ENCODE data around the gene RNF17.

- TF ChIP-seq CTCF (IDR thresholded peaks at IDR 0.05) (no peak), POLR2A (IDR thresholded peaks at IDR 0.05) (no peak)
Observed at GRCh38 chr13:24745861-24746617, 17.9 kb upstream of the RNF17 start.
